KOPT-K1 (cell line): ENCODE results near the gene ADAMTS6.
"Not testable (repeated sequence)": the region's sequence is repeated elsewhere in the genome, so short reads cannot be mapped to it uniquely, and the experiment has no call there.

Experiments
- H3K27ac ChIP-seq: fragments of 200-600 bp; sonication (generic); 2 replicates; pipeline ENCODE4 v1.5.1; 2016; ENCODE audit warnings: antibody characterized with exemption, mild to moderate bottlenecking, low read depth, low read length; ENCODE audit not compliant: poor library complexity, severe bottlenecking
- H3K36me3 ChIP-seq: fragments of 200-600 bp; sonication (generic); 2 replicates; pipeline ENCODE4 v1.5.1; 2017; ENCODE audit warnings: antibody characterized with exemption, mild to moderate bottlenecking, low read length, moderate library complexity; ENCODE audit not compliant: insufficient read depth
- H3K9me3 ChIP-seq: fragments of 200-600 bp; sonication (generic); 2 replicates; pipeline ENCODE4 v1.5.1; 2017; ENCODE audit warnings: antibody characterized with exemption, low read length, mild to moderate bottlenecking; ENCODE audit not compliant: insufficient read depth, poor library complexity, severe bottlenecking

ADAMTS6 gene, protein sequence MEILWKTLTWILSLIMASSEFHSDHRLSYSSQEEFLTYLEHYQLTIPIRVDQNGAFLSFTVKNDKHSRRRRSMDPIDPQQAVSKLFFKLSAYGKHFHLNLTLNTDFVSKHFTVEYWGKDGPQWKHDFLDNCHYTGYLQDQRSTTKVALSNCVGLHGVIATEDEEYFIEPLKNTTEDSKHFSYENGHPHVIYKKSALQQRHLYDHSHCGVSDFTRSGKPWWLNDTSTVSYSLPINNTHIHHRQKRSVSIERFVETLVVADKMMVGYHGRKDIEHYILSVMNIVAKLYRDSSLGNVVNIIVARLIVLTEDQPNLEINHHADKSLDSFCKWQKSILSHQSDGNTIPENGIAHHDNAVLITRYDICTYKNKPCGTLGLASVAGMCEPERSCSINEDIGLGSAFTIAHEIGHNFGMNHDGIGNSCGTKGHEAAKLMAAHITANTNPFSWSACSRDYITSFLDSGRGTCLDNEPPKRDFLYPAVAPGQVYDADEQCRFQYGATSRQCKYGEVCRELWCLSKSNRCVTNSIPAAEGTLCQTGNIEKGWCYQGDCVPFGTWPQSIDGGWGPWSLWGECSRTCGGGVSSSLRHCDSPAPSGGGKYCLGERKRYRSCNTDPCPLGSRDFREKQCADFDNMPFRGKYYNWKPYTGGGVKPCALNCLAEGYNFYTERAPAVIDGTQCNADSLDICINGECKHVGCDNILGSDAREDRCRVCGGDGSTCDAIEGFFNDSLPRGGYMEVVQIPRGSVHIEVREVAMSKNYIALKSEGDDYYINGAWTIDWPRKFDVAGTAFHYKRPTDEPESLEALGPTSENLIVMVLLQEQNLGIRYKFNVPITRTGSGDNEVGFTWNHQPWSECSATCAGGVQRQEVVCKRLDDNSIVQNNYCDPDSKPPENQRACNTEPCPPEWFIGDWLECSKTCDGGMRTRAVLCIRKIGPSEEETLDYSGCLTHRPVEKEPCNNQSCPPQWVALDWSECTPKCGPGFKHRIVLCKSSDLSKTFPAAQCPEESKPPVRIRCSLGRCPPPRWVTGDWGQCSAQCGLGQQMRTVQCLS (N-terminal part only)

DNA sequence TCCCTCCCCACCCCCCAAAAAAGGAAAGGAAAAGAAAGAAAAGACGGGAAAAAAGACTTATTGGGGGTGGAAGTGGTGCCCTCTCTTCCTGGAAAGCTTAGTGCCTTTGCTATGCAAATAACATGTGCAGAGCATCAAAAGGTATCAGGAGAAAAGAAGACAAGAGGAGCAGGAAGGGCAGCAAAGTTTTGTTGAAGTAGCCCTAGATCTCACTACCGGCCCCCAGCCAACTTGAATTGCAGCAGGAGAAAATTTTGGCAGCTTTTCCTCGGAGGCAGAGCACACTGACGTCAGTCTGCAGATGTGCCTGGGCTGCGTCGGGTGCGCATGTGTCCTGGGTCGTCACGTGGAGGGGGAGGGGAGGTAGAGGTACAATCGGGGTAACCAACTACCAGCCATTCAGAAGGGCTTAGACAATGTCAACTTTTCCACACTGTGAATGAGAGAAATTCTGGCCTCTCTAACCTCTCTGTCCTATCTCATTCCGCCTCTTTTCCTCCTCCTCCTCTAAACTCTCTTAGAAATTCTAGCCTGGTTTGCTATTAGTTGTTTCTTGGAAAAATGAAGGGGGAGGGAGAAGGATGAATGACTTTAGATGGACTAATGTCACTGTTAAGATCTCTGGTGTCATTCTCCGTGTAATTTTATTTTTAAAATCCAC lies at the start of gene ADAMTS6:
Gene ADAMTS6 (minus strand): TSS at position 286 of the 661 bp plus-strand sequence. CDS start 8,247 bp downstream, outside the sequence.
- peak within 1 kb of the TSS; percentile 84 for H3K27ac ChIP-seq
- no peaks in the 10 kb centered on the region for H3K9me3 ChIP-seq
- H3K36me3 ChIP-seq = no peaks in the 10 kb centered on the region

GRCh38 chr5:65530904-65531303 lies 49.2 kb upstream of the ADAMTS6 start:
- Histone ChIP-seq H3K9me3 (no peaks in the 10 kb centered on the region), H3K36me3 (peaks cover 59% of the 10 kb centered on the region), H3K27ac (no peak overlapping the region)

GRCh38 chr5:65525726-65526125 lies 44.0 kb upstream of the ADAMTS6 start:
- Histone ChIP-seq H3K36me3 (peaks cover 91% of the 10 kb centered on the region), H3K27ac (no peak overlapping the region), H3K9me3 (no peaks in the 10 kb centered on the region)

DNA sequence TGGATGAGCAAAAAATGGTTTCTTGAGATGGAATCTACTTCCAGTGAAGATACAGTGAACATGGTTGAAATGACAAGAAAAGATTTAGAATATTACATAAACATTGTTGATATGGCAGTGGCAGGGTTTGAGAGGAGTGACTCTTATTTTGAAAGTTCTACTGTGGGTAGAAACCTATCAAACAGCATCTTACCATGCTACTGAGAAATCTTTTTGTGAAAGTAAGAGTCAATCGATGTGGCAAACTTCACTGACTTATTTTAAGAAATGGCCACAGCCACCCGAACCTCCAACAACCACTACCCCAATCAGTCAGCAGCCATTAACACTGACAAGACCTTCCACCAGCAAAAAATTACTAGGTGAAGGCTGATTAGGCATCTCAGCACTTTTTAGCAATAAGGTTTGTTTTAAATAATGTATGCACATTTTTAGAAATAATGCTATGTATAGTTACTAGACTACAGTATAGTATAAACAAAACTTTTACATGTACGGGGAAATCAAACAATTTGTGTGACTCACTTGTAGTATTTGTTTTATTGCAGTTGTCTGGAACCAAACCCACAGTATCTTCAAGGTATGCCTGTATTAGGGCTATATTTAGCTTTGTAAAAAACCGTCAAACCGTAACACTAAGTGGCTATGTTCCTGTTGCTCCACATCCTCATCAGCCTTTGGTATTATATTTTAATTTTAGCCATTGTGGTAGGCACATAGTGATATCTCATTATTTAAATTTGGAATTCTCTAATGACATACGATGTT lies 30.6 kb upstream of the ADAMTS6 start:
- Histone ChIP-seq H3K36me3 (peaks cover 18% of the 10 kb centered on the region), H3K27ac (no peak overlapping the region), H3K9me3 (no peaks in the 10 kb centered on the region)

GRCh38 chr5:65508978-65509377 lies 27.3 kb upstream of the ADAMTS6 start:
- Histone ChIP-seq H3K9me3 (no peaks in the 10 kb centered on the region), H3K36me3 (no peaks in the 10 kb centered on the region; the same call in 1 of the 2 replicates), H3K27ac (no peak overlapping the region)

GRCh38 chr5:65506961-65507360 lies 25.2 kb upstream of the ADAMTS6 start:
- H3K27ac ChIP-seq = no peak overlapping the region
- H3K36me3 ChIP-seq = peaks cover 7% of the 10 kb centered on the region
- no peaks in the 10 kb centered on the region for H3K9me3 ChIP-seq

- Histone ChIP-seq H3K9me3 (no peaks in the 10 kb centered on the region), H3K36me3 (no peaks in the 10 kb centered on the region), H3K27ac (no peak overlapping the region)
Observed at GRCh38 chr5:65489119-65489518, 7.4 kb upstream of the ADAMTS6 start.

- H3K9me3 ChIP-seq, H3K27ac ChIP-seq, H3K36me3 ChIP-seq: not testable (repeated sequence)
Observed at GRCh38 chr5:65488038-65488687, 6.4 kb upstream of the ADAMTS6 start.

- H3K9me3 ChIP-seq, H3K27ac ChIP-seq, H3K36me3 ChIP-seq: not testable (repeated sequence)
Observed at GRCh38 chr5:65486803-65487202, 5.1 kb upstream of the ADAMTS6 start.

GRCh38 chr5:65485405-65485804 lies 3.7 kb upstream of the ADAMTS6 start:
- H3K27ac ChIP-seq = no peak overlapping the region
- H3K36me3 ChIP-seq = no peaks in the 10 kb centered on the region
- no peaks in the 10 kb centered on the region for H3K9me3 ChIP-seq

GRCh38 chr5:65483546-65484346 lies 2.0 kb upstream of the ADAMTS6 start:
- Histone ChIP-seq H3K27ac (peak overlapping the region; percentile 84), H3K9me3 (no peaks in the 10 kb centered on the region), H3K36me3 (no peaks in the 10 kb centered on the region)

DNA sequence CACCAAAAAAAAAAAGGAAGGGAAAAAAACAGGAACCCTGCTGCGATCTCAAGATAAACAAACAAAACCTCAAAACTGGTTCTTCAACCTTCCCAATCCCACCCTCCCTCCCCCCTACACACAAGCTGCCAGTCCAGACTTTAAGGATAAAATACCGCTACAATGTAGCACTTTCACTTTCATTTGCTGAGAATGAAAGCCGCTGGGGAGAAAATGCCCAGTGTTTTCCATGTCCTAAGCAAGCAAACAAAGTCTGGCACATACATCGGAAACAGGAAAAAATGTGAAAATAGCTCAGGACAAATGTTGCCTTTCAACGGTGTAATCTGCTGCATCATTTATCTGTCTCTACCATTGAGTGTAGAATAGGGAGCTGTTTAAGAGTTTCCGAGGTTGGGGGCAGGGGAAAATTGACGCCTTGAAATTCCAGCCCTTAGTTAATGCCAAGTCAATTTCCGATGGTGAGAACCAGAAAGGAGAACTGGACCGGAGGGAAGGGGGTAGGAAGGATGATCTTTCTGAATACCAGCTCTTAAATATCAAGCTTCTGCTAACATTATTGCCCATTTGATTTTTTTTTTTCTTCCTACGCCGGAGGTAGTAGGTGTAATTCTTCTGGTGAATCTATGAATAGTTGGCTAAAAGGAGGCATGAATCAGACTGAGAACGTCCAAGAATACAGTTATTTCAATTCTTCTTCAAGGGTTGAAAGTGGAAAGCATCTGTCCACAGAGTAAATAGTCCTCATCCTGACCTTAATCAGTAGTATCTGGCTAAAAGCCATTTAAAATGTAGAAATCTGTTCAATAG lies 1.2 kb upstream of the ADAMTS6 start:
- H3K27ac ChIP-seq = peak overlapping the region; percentile 84
- no peaks in the 10 kb centered on the region for H3K9me3 ChIP-seq
- no peaks in the 10 kb centered on the region for H3K36me3 ChIP-seq
